ENCODE results near the gene PRODH2.

Gene PRODH2

GRCh38 chr19:35856546-35857149, 44.0 kb upstream of the PRODH2 start, which contains the start of gene KIRREL2:
Gene KIRREL2, plus strand, starts transcription at chr19:35856911. Its CDS starts 209 bp downstream, at chr19:35857120.
- TF ChIP-seq CTCF (IDR thresholded peaks at IDR 0.05; ENCODE audit: borderline replicate concordance, control extremely low read depth, extremely low read depth, insufficient read depth, missing control alignments) = no peak
- DNase-seq (ENCODE audit: low spot score) = peak; percentile 73
- in situ Hi-C loops (cut with MboI; ENCODE audit: low sequenced_read_pairs, unreplicated experiment) = no loop called here

GRCh38 chr19:35853038-35853756, 40.6 kb upstream of the PRODH2 start:
- no peak for DNase-seq (ENCODE audit: low spot score)
- no peak for TF ChIP-seq CTCF (IDR thresholded peaks at IDR 0.05; ENCODE audit: borderline replicate concordance, control extremely low read depth, extremely low read depth, insufficient read depth, missing control alignments)
- in situ Hi-C loops (cut with MboI; ENCODE audit: low sequenced_read_pairs, unreplicated experiment) = no loop called here

GRCh38 chr19:35852029-35852780, 39.6 kb upstream of the PRODH2 start, which contains the start of gene NPHS1:
Gene NPHS1, minus strand, starts transcription at chr19:35852504. Its CDS starts 667 bp downstream, at chr19:35851837.
- no peak for DNase-seq (ENCODE audit: low spot score)
- no peak for TF ChIP-seq CTCF (IDR thresholded peaks at IDR 0.05; ENCODE audit: borderline replicate concordance, control extremely low read depth, extremely low read depth, insufficient read depth, missing control alignments)
- in situ Hi-C loops (cut with MboI; ENCODE audit: low sequenced_read_pairs, unreplicated experiment) = no loop called here

GRCh38 chr19:35851213-35852028, 38.8 kb upstream of the PRODH2 start:
- no peak for TF ChIP-seq CTCF (IDR thresholded peaks at IDR 0.05; ENCODE audit: borderline replicate concordance, control extremely low read depth, extremely low read depth, insufficient read depth, missing control alignments)
- no peak for DNase-seq (ENCODE audit: low spot score)
- in situ Hi-C loops (cut with MboI; ENCODE audit: low sequenced_read_pairs, unreplicated experiment) = no loop called here

GRCh38 chr19:35848919-35849505, 36.4 kb upstream of the PRODH2 start:
- DNase-seq (ENCODE audit: low spot score) = no peak

More at GRCh38 chr19:35848919-35849505, 36.4 kb upstream of the PRODH2 start:
- no peak for TF ChIP-seq CTCF (IDR thresholded peaks at IDR 0.05; ENCODE audit: borderline replicate concordance, control extremely low read depth, extremely low read depth, insufficient read depth, missing control alignments)
- in situ Hi-C loops (cut with MboI; ENCODE audit: low sequenced_read_pairs, unreplicated experiment) = no loop called here
